Measurements from ENCODE around the gene CRIP1. TPM values are rescaled to one million over a fixed set of nuclear protein-coding genes. Genes with fewer than 3 reads are reported as not detected.

CRIP1 gene
- total RNA-seq, 1 donor from 2014 or later: 7.0 TPM

- no peak overlapping the region for H3K4me3 ChIP-seq (ENCODE audit: low read depth, low read length)
Observed at GRCh38 chr14:105440992-105441391, 45.7 kb upstream of the CRIP1 start.

GRCh38 chr14:105442125-105442524 lies 44.6 kb upstream of the CRIP1 start:
- DNase-seq (ENCODE audit: low read depth): no peak
- H3K4me3 ChIP-seq (ENCODE audit: low read depth, low read length): no peak overlapping the region
- no peak for TF ChIP-seq CTCF (conservative IDR thresholded peaks at IDR 0.05; ENCODE audit: low read depth, low read length)

More at GRCh38 chr14:105440992-105441391, 45.7 kb upstream of the CRIP1 start:
- DNase-seq (ENCODE audit: low read depth): no peak
- TF ChIP-seq CTCF (conservative IDR thresholded peaks at IDR 0.05; ENCODE audit: low read depth, low read length): no peak

- DNase-seq (ENCODE audit: low read depth): no peak
- no peak overlapping the region for H3K4me3 ChIP-seq (ENCODE audit: low read depth, low read length)
- TF ChIP-seq CTCF (conservative IDR thresholded peaks at IDR 0.05; ENCODE audit: low read depth, low read length): no peak
Observed at GRCh38 chr14:105442834-105443233, 43.9 kb upstream of the CRIP1 start.

- no peak for DNase-seq (ENCODE audit: low read depth)
- TF ChIP-seq CTCF (conservative IDR thresholded peaks at IDR 0.05; ENCODE audit: low read depth, low read length): no peak
- H3K4me3 ChIP-seq (ENCODE audit: low read depth, low read length): no peak overlapping the region
Observed at GRCh38 chr14:105444859-105445258, 41.8 kb upstream of the CRIP1 start.

GRCh38 chr14:105445290-105445689 lies 41.4 kb upstream of the CRIP1 start:
- no peak for TF ChIP-seq CTCF (conservative IDR thresholded peaks at IDR 0.05; ENCODE audit: low read depth, low read length)
- no peak overlapping the region for H3K4me3 ChIP-seq (ENCODE audit: low read depth, low read length)
- DNase-seq (ENCODE audit: low read depth): no peak

- H3K4me3 ChIP-seq (ENCODE audit: low read depth, low read length): no peak overlapping the region
- DNase-seq (ENCODE audit: low read depth): no peak
- no peak for TF ChIP-seq CTCF (conservative IDR thresholded peaks at IDR 0.05; ENCODE audit: low read depth, low read length)
Observed at GRCh38 chr14:105445901-105446845, 40.5 kb upstream of the CRIP1 start.

GRCh38 chr14:105446971-105447370 lies 39.7 kb upstream of the CRIP1 start:
- TF ChIP-seq CTCF (conservative IDR thresholded peaks at IDR 0.05; ENCODE audit: low read depth, low read length): no peak
- no peak for DNase-seq (ENCODE audit: low read depth)
- no peak overlapping the region for H3K4me3 ChIP-seq (ENCODE audit: low read depth, low read length)

Data from epithelial cell of proximal tubule (primary cell).